ENCODE results near the gene WDR77.

Gene WDR77

GRCh38 chr1:111406321-111406768 is 42.7 kb downstream of the WDR77 start:
- H3K4me3 ChIP-seq (ENCODE audit: low read depth, low read length) = no peak overlapping the region
- DNase-seq (ENCODE audit: low read depth) = peak; percentile 55
- TF ChIP-seq CTCF (IDR thresholded peaks at IDR 0.05; ENCODE audit: low read depth, low read length, missing control alignments) = no peak

GRCh38 chr1:111404588-111404987 is 44.5 kb downstream of the WDR77 start:
- no peak for DNase-seq (ENCODE audit: low read depth)
- H3K4me3 ChIP-seq (ENCODE audit: low read depth, low read length) = no peak overlapping the region
- TF ChIP-seq CTCF (IDR thresholded peaks at IDR 0.05; ENCODE audit: low read depth, low read length, missing control alignments) = no peak

- no peak for DNase-seq (ENCODE audit: low read depth)
- no peak for TF ChIP-seq CTCF (IDR thresholded peaks at IDR 0.05; ENCODE audit: low read depth, low read length, missing control alignments)
- H3K4me3 ChIP-seq (ENCODE audit: low read depth, low read length) = no peak overlapping the region
Measured at GRCh38 chr1:111402083-111402482, 47.0 kb downstream of the WDR77 start.

DNA sequence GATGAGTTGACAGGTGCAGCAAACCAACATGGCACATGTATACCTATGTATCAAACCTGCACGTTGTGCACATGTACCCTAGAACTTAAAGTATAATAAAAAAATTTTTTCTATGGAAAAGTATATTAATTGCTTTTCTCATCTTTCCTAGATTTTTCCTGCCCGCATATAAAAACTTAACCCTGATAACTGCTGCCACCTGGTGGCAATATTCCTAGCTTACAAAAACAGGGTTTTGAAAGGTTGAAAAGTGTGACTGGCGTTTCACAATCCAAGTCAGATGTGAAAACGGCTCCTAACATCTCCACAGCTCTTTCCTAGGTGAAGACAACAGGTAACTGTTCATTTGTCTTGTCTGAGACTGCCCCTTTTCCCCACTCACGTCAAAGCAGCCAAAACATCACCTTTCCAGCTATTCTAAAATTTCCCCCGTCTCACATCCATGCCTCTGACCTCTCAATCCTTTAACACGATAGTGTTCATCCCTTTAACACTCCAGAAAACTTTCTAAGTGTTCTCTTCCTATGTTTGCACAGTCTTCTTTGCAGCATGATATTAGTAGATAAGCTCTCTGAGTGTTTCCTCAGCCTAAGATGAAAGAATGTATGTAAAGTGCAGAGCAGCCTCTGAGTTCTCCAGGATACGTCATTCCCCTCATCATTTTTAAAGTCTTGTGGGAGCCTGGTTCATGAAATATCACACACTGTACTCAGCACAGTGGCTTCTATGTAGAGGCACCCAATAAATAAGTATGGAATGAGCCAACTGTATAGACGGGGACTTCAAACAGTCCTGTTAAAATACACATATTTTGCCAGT is 49.1 kb downstream of the WDR77 start:
- TF ChIP-seq CTCF (IDR thresholded peaks at IDR 0.05; ENCODE audit: low read depth, low read length, missing control alignments) = peak; percentile 54
- no peak overlapping the region for H3K4me3 ChIP-seq (ENCODE audit: low read depth, low read length)
- DNase-seq (ENCODE audit: low read depth) = peak; percentile 7

DNA sequence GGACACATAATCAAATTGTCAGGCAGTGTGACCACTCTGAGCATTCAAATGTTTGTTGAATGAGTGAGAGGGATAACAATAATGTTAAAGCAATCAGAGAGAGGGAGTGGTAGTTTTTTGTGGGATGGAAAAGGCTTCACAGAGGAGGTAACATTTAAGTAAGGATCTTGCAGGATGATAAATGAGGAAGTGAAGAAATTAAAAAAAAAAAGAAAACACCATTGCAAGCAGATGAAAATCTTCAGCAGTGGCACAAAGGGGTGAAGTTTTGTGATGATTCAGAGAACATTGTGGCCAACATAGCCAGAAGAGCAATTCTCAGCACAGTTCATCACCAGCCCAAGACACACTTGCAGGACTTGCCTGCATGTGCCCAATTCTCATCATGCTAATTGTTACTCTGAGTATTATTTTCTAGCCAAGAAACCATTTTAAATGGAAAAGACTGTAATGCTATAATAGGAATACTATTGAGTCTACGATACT is 56.6 kb downstream of the WDR77 start:
- TF ChIP-seq CTCF (IDR thresholded peaks at IDR 0.05; ENCODE audit: low read depth, low read length, missing control alignments) = no peak
- no peak for DNase-seq (ENCODE audit: low read depth)
- no peak overlapping the region for H3K4me3 ChIP-seq (ENCODE audit: low read depth, low read length)

DNA sequence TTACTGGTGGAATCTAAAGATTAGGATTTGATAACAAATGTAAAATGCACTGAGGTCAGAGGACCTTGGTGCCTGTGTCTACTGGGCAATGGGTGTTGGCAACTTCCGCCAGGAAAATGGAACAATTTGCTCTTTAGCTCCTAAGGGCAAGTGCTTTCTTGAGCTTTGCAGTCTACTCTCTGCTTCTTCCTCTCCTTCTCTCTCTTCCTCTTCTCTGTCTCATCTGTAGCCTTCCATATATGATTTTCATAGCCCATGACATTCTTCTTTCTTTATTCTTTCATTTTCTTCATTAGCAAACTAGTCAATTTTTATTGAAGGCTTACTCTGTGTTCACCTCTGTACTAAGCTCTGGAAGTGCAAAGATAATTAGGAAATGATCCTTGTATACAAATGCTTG is 57.0 kb downstream of the WDR77 start:
- no peak overlapping the region for H3K4me3 ChIP-seq (ENCODE audit: low read depth, low read length)
- DNase-seq (ENCODE audit: low read depth) = no peak
- no peak for TF ChIP-seq CTCF (IDR thresholded peaks at IDR 0.05; ENCODE audit: low read depth, low read length, missing control alignments)

Measured in GM12864 (cell line).